CD4-positive, alpha-beta T cell (primary cell): ENCODE measurements around the gene STK32C. TPM values are rescaled to one million over a fixed set of nuclear protein-coding genes. Genes with fewer than 3 reads are reported as not detected.

Experiments
- ATAC-seq: fragments of 200-7000 bp; cut with Tn5 transposase; one replicate; pipeline ENCODE4 v1.10.0; 2022; ENCODE audit warnings: mild to moderate bottlenecking; ENCODE audit not compliant: poor library complexity
- CTCF ChIA-PET: fragments of 350-600 bp; sonication (Branson Sonifier 250); formaldehyde crosslinking; loops from one replicate; lab custom pipeline; 2021; ENCODE audit warnings: antibody characterized with exemption, inconsistent platforms; lab: Charles Lee
- POLR2A ChIA-PET: fragments of 350-600 bp; sonication (Branson Sonifier 250); formaldehyde crosslinking; loops from one replicate; lab custom pipeline; 2021; ENCODE audit warnings: antibody characterized with exemption, inconsistent platforms; lab: Charles Lee
- DNase-seq, 14 experiments: peaks; one replicate each; pipeline ENCODE4 v3.0.0-alpha.2; 2013 to 2020; ENCODE audit warnings: mixed read lengths in 2 of 14
- H3K27ac ChIP-seq, 2 donors: one replicate each; pipeline versions ENCODE4 v1.5.1 to v1.7.0; 2013; ENCODE audit warnings: low read length in 2 of 2, low read depth in 1 of 2, mild to moderate bottlenecking in 1 of 2
- H3K27me3 ChIP-seq, 2 experiments: 1 replicate in 1 of 2; 2 replicates in 1 of 2; pipeline versions ENCODE4 v1.6.1 to v1.7.0; 2013; ENCODE audit warnings: low read length in 2 of 2, control low read depth in 1 of 2, mild to moderate bottlenecking in 1 of 2, moderate library complexity in 1 of 2; ENCODE audit not compliant: insufficient read depth in 2 of 2, control insufficient read depth in 1 of 2
- H3K36me3 ChIP-seq: one replicate; pipeline ENCODE4 v1.6.1; 2013; ENCODE audit warnings: low read length, control low read depth; ENCODE audit not compliant: insufficient read depth
- H3K4me1 ChIP-seq: one replicate; pipeline ENCODE4 v1.6.1; 2013; ENCODE audit warnings: low read length, control low read depth; ENCODE audit not compliant: insufficient read depth
- H3K4me3 ChIP-seq: one replicate; pipeline ENCODE4 v1.5.1; 2013; ENCODE audit warnings: mild to moderate bottlenecking, low read length, moderate library complexity
- H3K9me3 ChIP-seq, 2 experiments: 1 replicate in 1 of 2; 2 replicates in 1 of 2; pipeline versions ENCODE4 v1.6.1 to v1.7.0; 2013; ENCODE audit warnings: low read length in 2 of 2, mild to moderate bottlenecking in 2 of 2, control low read depth in 1 of 2, moderate library complexity in 1 of 2; ENCODE audit not compliant: control insufficient read depth in 1 of 2, insufficient read depth in 1 of 2
- H3K27ac Mint-ChIP-seq: one replicate; pipeline ENCODE4 v1.8.0; 2020; ENCODE audit warnings: mixed read lengths
- H3K27me3 Mint-ChIP-seq: one replicate; pipeline ENCODE4 v1.8.0; 2021; ENCODE audit warnings: mixed read lengths
- H3K36me3 Mint-ChIP-seq: one replicate; pipeline ENCODE4 v1.8.0; 2021; ENCODE audit warnings: low read depth, mixed read lengths
- H3K4me1 Mint-ChIP-seq: one replicate; pipeline ENCODE4 v1.8.0; 2021; ENCODE audit warnings: low read depth, mixed read lengths
- H3K4me3 Mint-ChIP-seq: one replicate; pipeline ENCODE4 v1.8.0; 2020; ENCODE audit warnings: mild to moderate bottlenecking, mixed read lengths
- H3K9me3 Mint-ChIP-seq: one replicate; pipeline ENCODE4 v1.8.0; 2020; ENCODE audit warnings: mixed read lengths
- CTCF ChIP-seq: fragments of 200-600 bp; IDR thresholded peaks from one replicate; pipeline ENCODE4 v1.8.0; 2022; ENCODE audit warnings: antibody characterized with exemption, mild to moderate bottlenecking
- intact Hi-C, 2 experiments: fragments of 100-400 bp; cut with DNase I in 1 of 2; cut with micrococcal nuclease in 1 of 2; formaldehyde crosslinking; loops; one replicate each; pipeline versions ENCODE4 v1.15.1 to v1.9.0; 2023 to 2025; cut with DNase I, micrococcal nuclease
- total RNA-seq, 174 experiments: library from RNA in 2 of 174; stranded (reverse) in 2 of 174; gene quantifications; one replicate each; pipeline ENCODE4 v1.2.3 and lab custom pipeline; 2021 to 2026

STK32C gene
- total RNA-seq, 2 experiments from 2014 or later = 4.9 to 5.2 TPM

- intact Hi-C loops = no loop called here
- Histone ChIP-seq H3K27me3 (peaks cover 13 to 27% of the 10 kb centered on the region in 2 experiments), H3K4me3 (no peak overlapping the region), H3K36me3 (no peaks in the 10 kb centered on the region), H3K9me3 (peaks cover 0 to 5% of the 10 kb centered on the region in 2 experiments), H3K4me1 (peaks cover 3% of the 10 kb centered on the region), H3K27ac (no peak overlapping the region)
- peaks cover 8% of the 10 kb centered on the region for H3K4me1 Mint-ChIP-seq
- H3K27me3 Mint-ChIP-seq = peaks cover 56% of the 10 kb centered on the region
- ATAC-seq (no peak), DNase-seq (no peak)
- H3K9me3 Mint-ChIP-seq = no peaks in the 10 kb centered on the region
- no peak for TF ChIP-seq CTCF
- POLR2A ChIA-PET = no interaction called here
- no peak overlapping the region for H3K4me3 Mint-ChIP-seq
- no peaks in the 10 kb centered on the region for H3K36me3 Mint-ChIP-seq
- no peak overlapping the region for H3K27ac Mint-ChIP-seq
- CTCF ChIA-PET = no interaction called here
Observed at GRCh38 chr10:132176623-132177500, 130.9 kb downstream of the STK32C start.

- Histone ChIP-seq H3K27me3 (peaks cover 13 to 27% of the 10 kb centered on the region in 2 experiments), H3K36me3 (no peaks in the 10 kb centered on the region), H3K9me3 (peaks cover 0 to 5% of the 10 kb centered on the region in 2 experiments), H3K27ac (no peak overlapping the region), H3K4me3 (no peak overlapping the region), H3K4me1 (peaks cover 3% of the 10 kb centered on the region)
- ChIA-PET POLR2A (no interaction called here), CTCF (no interaction called here)
- no peaks in the 10 kb centered on the region for H3K36me3 Mint-ChIP-seq
- intact Hi-C loops = no loop called here
- no peak overlapping the region for H3K4me3 Mint-ChIP-seq
- H3K27ac Mint-ChIP-seq = no peak overlapping the region
- no peak for DNase-seq
- no peak for ATAC-seq
- H3K9me3 Mint-ChIP-seq = no peaks in the 10 kb centered on the region
- peaks cover 8% of the 10 kb centered on the region for H3K4me1 Mint-ChIP-seq
- TF ChIP-seq CTCF = no peak
- H3K27me3 Mint-ChIP-seq = peaks cover 47% of the 10 kb centered on the region
Observed at GRCh38 chr10:132175907-132176581, 131.7 kb downstream of the STK32C start.

- Histone ChIP-seq H3K36me3 (no peaks in the 10 kb centered on the region), H3K4me1 (peaks cover 3% of the 10 kb centered on the region), H3K27ac (no peak overlapping the region), H3K9me3 (peaks cover 0 to 5% of the 10 kb centered on the region in 2 experiments), H3K4me3 (no peak overlapping the region), H3K27me3 (peaks cover 13 to 27% of the 10 kb centered on the region in 2 experiments)
- Mint-ChIP-seq H3K4me3 (no peak overlapping the region), H3K27me3 (peaks cover 43% of the 10 kb centered on the region), H3K36me3 (no peaks in the 10 kb centered on the region), H3K27ac (no peak overlapping the region), H3K4me1 (peaks cover 8% of the 10 kb centered on the region), H3K9me3 (no peaks in the 10 kb centered on the region)
- ATAC-seq (no peak), DNase-seq (no peak)
- POLR2A ChIA-PET = no interaction called here
- intact Hi-C loops = no loop called here
- CTCF ChIA-PET = no interaction called here
- no peak for TF ChIP-seq CTCF
Observed at GRCh38 chr10:132175408-132175807, 132.3 kb downstream of the STK32C start.
